ENCODE results near the gene DKK2.

DKK2 gene

DNA sequence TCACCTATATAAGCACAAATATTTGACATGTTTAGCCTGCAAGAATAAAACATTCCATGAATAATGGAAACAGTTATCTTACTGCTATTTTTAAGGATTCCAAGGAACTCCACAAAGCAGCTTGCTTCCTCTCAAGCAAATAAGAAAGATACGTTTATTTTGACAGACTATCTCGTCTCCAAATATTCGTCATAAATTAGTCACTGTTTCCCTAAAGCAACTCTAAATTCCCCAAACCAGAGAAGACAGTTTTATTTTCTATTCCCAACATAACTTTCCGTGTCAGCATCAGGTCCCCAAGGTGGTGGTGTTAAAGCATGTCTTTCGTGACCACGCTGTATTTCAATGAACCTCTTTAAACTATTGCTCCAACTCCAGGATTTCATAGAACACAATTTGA is 24.3 kb upstream of the DKK2 start:
- no peaks in the 10 kb centered on the region for H4K20me1 ChIP-seq (ENCODE audit: insufficient read depth, low read length)
- no peaks in the 10 kb centered on the region for H3K36me3 ChIP-seq (replicated peaks; ENCODE audit: low read depth, low read length)
- no peaks in the 10 kb centered on the region for H3K4me1 ChIP-seq (ENCODE audit: low read length)
- H3K4me3 ChIP-seq (ENCODE audit: low read length) = no peak overlapping the region
- no peak overlapping the region for H3K4me2 ChIP-seq (ENCODE audit: low read length)
- H3K27me3 ChIP-seq (ENCODE audit: low read depth, low read length) = no peaks in the 10 kb centered on the region
- no peak overlapping the region for H3K9ac ChIP-seq (ENCODE audit: low read length)
- H3K27ac ChIP-seq (ENCODE audit: low read length) = no peak overlapping the region
- no peaks in the 10 kb centered on the region for H3K79me2 ChIP-seq (ENCODE audit: low read length)
- TF ChIP-seq, protein P1, sequence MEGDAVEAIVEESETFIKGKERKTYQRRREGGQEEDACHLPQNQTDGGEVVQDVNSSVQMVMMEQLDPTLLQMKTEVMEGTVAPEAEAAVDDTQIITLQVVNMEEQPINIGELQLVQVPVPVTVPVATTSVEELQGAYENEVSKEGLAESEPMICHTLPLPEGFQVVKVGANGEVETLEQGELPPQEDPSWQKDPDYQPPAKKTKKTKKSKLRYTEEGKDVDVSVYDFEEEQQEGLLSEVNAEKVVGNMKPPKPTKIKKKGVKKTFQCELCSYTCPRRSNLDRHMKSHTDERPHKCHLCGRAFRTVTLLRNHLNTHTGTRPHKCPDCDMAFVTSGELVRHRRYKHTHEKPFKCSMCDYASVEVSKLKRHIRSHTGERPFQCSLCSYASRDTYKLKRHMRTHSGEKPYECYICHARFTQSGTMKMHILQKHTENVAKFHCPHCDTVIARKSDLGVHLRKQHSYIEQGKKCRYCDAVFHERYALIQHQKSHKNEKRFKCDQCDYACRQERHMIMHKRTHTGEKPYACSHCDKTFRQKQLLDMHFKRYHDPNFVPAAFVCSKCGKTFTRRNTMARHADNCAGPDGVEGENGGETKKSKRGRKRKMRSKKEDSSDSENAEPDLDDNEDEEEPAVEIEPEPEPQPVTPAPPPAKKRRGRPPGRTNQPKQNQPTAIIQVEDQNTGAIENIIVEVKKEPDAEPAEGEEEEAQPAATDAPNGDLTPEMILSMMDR (IDR thresholded peaks at IDR 0.05; ENCODE audit: low read depth, low read length) = no peak
- TF ChIP-seq EZH2phosphoT487 (IDR thresholded peaks at IDR 0.05; ENCODE audit: low read depth) = no peak
- H3K9me3 ChIP-seq (ENCODE audit: insufficient read depth, low read length) = no peaks in the 10 kb centered on the region
- no peak overlapping the region for H2AFZ ChIP-seq (ENCODE audit: low read depth, low read length)

DNA sequence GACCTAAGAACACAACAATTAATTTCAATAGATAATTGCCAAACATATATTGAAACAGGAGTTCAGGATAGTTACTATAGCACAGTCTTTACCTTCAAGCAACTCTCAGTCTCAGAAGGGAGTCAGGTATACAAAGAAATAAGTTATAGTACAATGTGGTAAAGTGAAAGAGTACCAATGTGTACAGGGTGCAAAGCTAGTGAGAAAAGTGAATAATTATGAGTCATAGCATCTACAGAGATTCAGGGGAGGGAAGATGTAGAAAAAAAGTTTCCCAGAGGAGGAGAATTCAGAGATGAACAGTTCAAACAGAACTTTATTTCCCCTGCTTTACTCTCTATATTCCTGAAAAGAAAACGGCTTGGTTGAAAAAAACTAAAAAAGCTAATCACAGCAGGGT is 22.7 kb upstream of the DKK2 start:
- no peak overlapping the region for H3K4me2 ChIP-seq (ENCODE audit: low read length)
- H2AFZ ChIP-seq (ENCODE audit: low read depth, low read length) = peak overlapping the region; percentile 62; the same call in 1 of the 2 replicates
- H3K9me3 ChIP-seq (ENCODE audit: insufficient read depth, low read length) = no peaks in the 10 kb centered on the region
- H3K4me1 ChIP-seq (ENCODE audit: low read length) = no peaks in the 10 kb centered on the region
- no peak overlapping the region for H3K27ac ChIP-seq (ENCODE audit: low read length)
- H3K9ac ChIP-seq (ENCODE audit: low read length) = no peak overlapping the region
- no peaks in the 10 kb centered on the region for H4K20me1 ChIP-seq (ENCODE audit: insufficient read depth, low read length)
- no peak overlapping the region for H3K4me3 ChIP-seq (ENCODE audit: low read length)
- TF ChIP-seq, protein P1 (IDR thresholded peaks at IDR 0.05; ENCODE audit: low read depth, low read length) = no peak
- TF ChIP-seq EZH2phosphoT487 (IDR thresholded peaks at IDR 0.05; ENCODE audit: low read depth) = no peak
- H3K36me3 ChIP-seq (replicated peaks; ENCODE audit: low read depth, low read length) = no peaks in the 10 kb centered on the region
- no peaks in the 10 kb centered on the region for H3K79me2 ChIP-seq (ENCODE audit: low read length)
- no peaks in the 10 kb centered on the region for H3K27me3 ChIP-seq (ENCODE audit: low read depth, low read length)

DNA sequence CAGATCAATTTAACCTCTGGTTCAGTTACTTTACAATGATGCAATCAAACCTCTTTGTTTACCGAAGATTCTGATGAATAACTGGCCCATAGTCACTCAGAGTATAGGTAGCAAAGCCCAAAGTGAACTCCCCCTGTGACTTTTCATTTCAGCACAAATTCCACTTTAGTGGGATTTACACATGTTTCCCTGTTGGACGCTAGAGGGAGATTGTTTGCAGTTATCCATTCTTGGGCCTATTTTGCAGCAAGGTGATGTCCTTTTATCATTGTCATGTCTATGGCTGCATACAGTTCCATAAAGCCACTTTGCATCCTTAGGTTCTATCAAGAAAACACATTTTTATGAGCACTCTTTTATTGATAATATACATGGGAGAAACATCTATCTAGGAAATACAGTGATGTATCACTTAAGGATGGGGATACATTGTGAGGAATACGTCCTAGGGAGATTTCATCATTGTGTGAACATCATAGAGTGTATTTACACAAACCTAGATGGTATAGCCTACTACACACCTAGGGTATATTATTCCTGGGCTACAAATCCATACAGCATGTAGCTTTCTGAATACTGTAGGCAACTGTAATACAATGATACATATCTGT is 14.5 kb upstream of the DKK2 start:
- H3K4me2 ChIP-seq (ENCODE audit: low read length) = no peak overlapping the region
- no peaks in the 10 kb centered on the region for H3K79me2 ChIP-seq (ENCODE audit: low read length)
- TF ChIP-seq, protein P1 (IDR thresholded peaks at IDR 0.05; ENCODE audit: low read depth, low read length) = peak; percentile 46
- TF ChIP-seq EZH2phosphoT487 (IDR thresholded peaks at IDR 0.05; ENCODE audit: low read depth) = no peak
- no peaks in the 10 kb centered on the region for H3K4me1 ChIP-seq (ENCODE audit: low read length)
- no peaks in the 10 kb centered on the region for H4K20me1 ChIP-seq (ENCODE audit: insufficient read depth, low read length)
- H3K27me3 ChIP-seq (ENCODE audit: low read depth, low read length) = no peaks in the 10 kb centered on the region
- H3K4me3 ChIP-seq (ENCODE audit: low read length) = no peak overlapping the region
- H3K36me3 ChIP-seq (replicated peaks; ENCODE audit: low read depth, low read length) = no peaks in the 10 kb centered on the region
- no peak overlapping the region for H3K27ac ChIP-seq (ENCODE audit: low read length)
- H3K9ac ChIP-seq (ENCODE audit: low read length) = no peak overlapping the region
- H3K9me3 ChIP-seq (ENCODE audit: insufficient read depth, low read length) = peaks cover 3% of the 10 kb centered on the region
- no peak overlapping the region for H2AFZ ChIP-seq (ENCODE audit: low read depth, low read length)

DNA sequence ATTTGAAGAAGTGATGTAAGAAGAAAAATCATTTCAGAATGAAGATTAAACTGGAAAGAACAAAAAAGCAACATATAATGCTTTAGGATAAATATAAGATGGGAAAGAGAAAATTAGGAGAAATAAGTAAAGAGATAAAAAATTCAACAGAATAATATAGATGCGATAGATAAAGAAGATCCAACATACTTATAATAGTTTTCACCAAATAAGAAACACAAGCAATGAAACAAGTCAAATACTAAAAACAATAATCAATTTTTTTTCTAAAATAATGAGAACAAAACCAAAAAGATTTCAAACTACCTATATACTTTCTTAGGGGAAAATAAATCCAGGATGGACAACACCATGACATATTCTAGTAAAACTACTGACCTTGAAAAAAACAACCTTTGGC is 10.1 kb upstream of the DKK2 start:
- no peak overlapping the region for H2AFZ ChIP-seq (ENCODE audit: low read depth, low read length)
- peaks cover 5% of the 10 kb centered on the region for H3K9me3 ChIP-seq (ENCODE audit: insufficient read depth, low read length)
- no peaks in the 10 kb centered on the region for H4K20me1 ChIP-seq (ENCODE audit: insufficient read depth, low read length)
- no peak overlapping the region for H3K4me3 ChIP-seq (ENCODE audit: low read length)
- no peaks in the 10 kb centered on the region for H3K79me2 ChIP-seq (ENCODE audit: low read length)
- H3K27me3 ChIP-seq (ENCODE audit: low read depth, low read length) = no peaks in the 10 kb centered on the region
- TF ChIP-seq, protein P1 (IDR thresholded peaks at IDR 0.05; ENCODE audit: low read depth, low read length) = no peak
- no peak for TF ChIP-seq EZH2phosphoT487 (IDR thresholded peaks at IDR 0.05; ENCODE audit: low read depth)
- H3K4me1 ChIP-seq (ENCODE audit: low read length) = no peaks in the 10 kb centered on the region
- H3K36me3 ChIP-seq (replicated peaks; ENCODE audit: low read depth, low read length) = no peaks in the 10 kb centered on the region
- H3K9ac ChIP-seq (ENCODE audit: low read length) = no peak overlapping the region
- H3K4me2 ChIP-seq (ENCODE audit: low read length) = no peak overlapping the region
- no peak overlapping the region for H3K27ac ChIP-seq (ENCODE audit: low read length)

Measured in OCI-LY3 (cell line).